CD8-positive, alpha-beta memory T cell (primary cell): Measurements from ENCODE around the gene OLFM2. TPM values are rescaled to one million over a fixed set of nuclear protein-coding genes. Genes with fewer than 3 reads are reported as not detected.
A peak's percentile ranks its signal among the peaks of the same experiment; 100 is the strongest.

Experiments
- CTCF ChIA-PET: fragments of 350-600 bp; sonication (Branson Sonifier 250); formaldehyde crosslinking; loops from one replicate; lab custom pipeline; 2021; ENCODE audit warnings: antibody characterized with exemption; lab: Charles Lee
- POLR2A ChIA-PET: fragments of 350-600 bp; sonication (Branson Sonifier 250); formaldehyde crosslinking; loops from one replicate; lab custom pipeline; 2021; ENCODE audit warnings: antibody characterized with exemption; lab: Charles Lee
- DNase-seq, 5 donors: peaks; one replicate each; pipeline versions ENCODE4 v3.0.0 to v3.0.0-alpha.2; 2020 to 2022; ENCODE audit warnings: mixed read lengths in 1 of 5
- H3K27ac ChIP-seq: one replicate; pipeline ENCODE4 v1.7.0; 2013; ENCODE audit warnings: low read depth, mild to moderate bottlenecking, low read length, moderate library complexity
- H3K27me3 ChIP-seq: 2 replicates; pipeline ENCODE4 v1.7.0; 2013; ENCODE audit warnings: low read length, mild to moderate bottlenecking; ENCODE audit not compliant: insufficient read depth, poor library complexity, severe bottlenecking
- H3K36me3 ChIP-seq: 2 replicates; pipeline ENCODE4 v1.7.0; 2013; ENCODE audit warnings: mild to moderate bottlenecking, low read length, moderate library complexity; ENCODE audit not compliant: insufficient read depth
- H3K4me1 ChIP-seq: 2 replicates; pipeline ENCODE4 v1.7.0; 2013; ENCODE audit warnings: mild to moderate bottlenecking, low read length, moderate library complexity; ENCODE audit not compliant: insufficient read depth
- H3K4me3 ChIP-seq: 2 replicates; pipeline ENCODE4 v1.7.0; 2013; ENCODE audit warnings: mild to moderate bottlenecking, low read length
- H3K9me3 ChIP-seq: 2 replicates; pipeline ENCODE4 v1.7.0; 2013; ENCODE audit warnings: mild to moderate bottlenecking, low read length
- H3K27ac Mint-ChIP-seq, 8 donors: one replicate each; pipeline ENCODE4 v1.8.0; 2020 to 2021; ENCODE audit warnings: mixed read lengths in 8 of 8, mild to moderate bottlenecking in 6 of 8, inconsistent platforms in 3 of 8, moderate library complexity in 3 of 8
- H3K27me3 Mint-ChIP-seq, 2 donors: one replicate each; pipeline ENCODE4 v1.8.0; 2020 to 2021; ENCODE audit warnings: mixed read lengths in 2 of 2, mild to moderate bottlenecking in 1 of 2, moderate library complexity in 1 of 2
- H3K36me3 Mint-ChIP-seq, 3 donors: one replicate each; pipeline ENCODE4 v1.8.0; 2020 to 2021; ENCODE audit warnings: mixed read lengths in 3 of 3, inconsistent platforms in 1 of 3, mild to moderate bottlenecking in 1 of 3
- H3K4me1 Mint-ChIP-seq, 3 donors: one replicate each; pipeline ENCODE4 v1.8.0; 2020 to 2021; ENCODE audit warnings: mixed read lengths in 3 of 3, inconsistent platforms in 1 of 3, mild to moderate bottlenecking in 1 of 3
- H3K4me3 Mint-ChIP-seq, 7 donors: one replicate each; pipeline ENCODE4 v1.8.0; 2020 to 2021; ENCODE audit warnings: mixed read lengths in 7 of 7, mild to moderate bottlenecking in 6 of 7, moderate library complexity in 4 of 7, inconsistent platforms in 2 of 7
- H3K9me3 Mint-ChIP-seq, 5 donors: one replicate each; pipeline ENCODE4 v1.8.0; 2020 to 2022; ENCODE audit warnings: mixed read lengths in 5 of 5, mild to moderate bottlenecking in 3 of 5, moderate library complexity in 2 of 5, inconsistent platforms in 1 of 5
- polyA plus RNA-seq: library from polyadenylated mRNA; unstranded; fragments of 300-500 nt; fragmentation: Illumina TruSeq; gene quantifications from one replicate; pipeline ENCODE4 v1.2.3, GENCODE V29; 2021
- total RNA-seq, 2 experiments: library from RNA; stranded (reverse); gene quantifications; one replicate each; pipeline ENCODE4 v1.2.3, GENCODE V29; 2021

OLFM2 gene
- total and polyA plus RNA-seq, 3 experiments from 2014 or later = 0.40 to 4.6 (median 0.90) TPM

GRCh38 chr19:9939301-9939913 is 3.1 kb upstream of the OLFM2 start:
- no peak overlapping the region for H3K4me3 Mint-ChIP-seq
- peaks cover 0 to 6% (median 0%) of the 10 kb centered on the region in 3 donors for H3K36me3 Mint-ChIP-seq
- H3K9me3 Mint-ChIP-seq = peaks cover 5 to 16% (median 11%) of the 10 kb centered on the region in 5 donors
- no peak for DNase-seq
- POLR2A ChIA-PET = no interaction called here
- H3K27me3 ChIP-seq = peaks cover 26% of the 10 kb centered on the region
- H3K4me3 ChIP-seq = no peak overlapping the region
- no peaks in the 10 kb centered on the region for H3K36me3 ChIP-seq
- peaks cover 18% of the 10 kb centered on the region for H3K4me1 ChIP-seq
- H3K27ac ChIP-seq = no peak overlapping the region
- H3K9me3 ChIP-seq = no peaks in the 10 kb centered on the region
- H3K27ac Mint-ChIP-seq = no peak overlapping the region
- H3K4me1 Mint-ChIP-seq = peaks cover 20 to 22% (median 22%) of the 10 kb centered on the region in 3 donors
- peaks cover 35 to 59% of the 10 kb centered on the region in 2 donors for H3K27me3 Mint-ChIP-seq
- CTCF ChIA-PET = interaction anchor here (0.7 kb wide), 1 partner anchor 174 kb away, joined by 3 read pairs; no protein-coding TSS in a partner anchor

GRCh38 chr19:9937001-9937411 is 691 bp upstream of the OLFM2 start:
- peaks cover 40 to 65% of the 10 kb centered on the region in 2 donors for H3K27me3 Mint-ChIP-seq
- Histone ChIP-seq H3K27ac (no peak overlapping the region), H3K9me3 (no peaks in the 10 kb centered on the region), H3K36me3 (no peaks in the 10 kb centered on the region), H3K4me3 (no peak overlapping the region), H3K27me3 (peaks cover 28% of the 10 kb centered on the region), H3K4me1 (peaks cover 20% of the 10 kb centered on the region)
- H3K4me1 Mint-ChIP-seq = peaks cover 21 to 29% (median 28%) of the 10 kb centered on the region in 3 donors
- ChIA-PET POLR2A (no interaction called here), CTCF (no interaction called here)
- peak overlapping the region in 2 of 8 donors; percentile 8 to 44 for H3K27ac Mint-ChIP-seq
- peak overlapping the region; percentile 4 to 81 (median 77) for H3K4me3 Mint-ChIP-seq
- H3K9me3 Mint-ChIP-seq = peaks cover 3 to 8% (median 5%) of the 10 kb centered on the region in 5 donors
- H3K36me3 Mint-ChIP-seq = peaks cover 0 to 6% (median 0%) of the 10 kb centered on the region in 3 donors
- DNase-seq = no peak

GRCh38 chr19:9935506-9936325 is 599 bp downstream of the OLFM2 start:
- no peak for DNase-seq
- Mint-ChIP-seq H3K4me1 (peaks cover 24 to 32% (median 31%) of the 10 kb centered on the region in 3 donors), H3K4me3 (peak overlapping the region; percentile 57 to 91 (median 82)), H3K27ac (peak overlapping the region in 4 of 8 donors; percentile 17 to 93 (median 72)), H3K27me3 (peaks cover 41 to 62% of the 10 kb centered on the region in 2 donors), H3K9me3 (no peaks in the 10 kb centered on the region), H3K36me3 (peaks cover 0 to under 1% (median 0%) of the 10 kb centered on the region in 3 donors)
- no peak overlapping the region for H3K27ac ChIP-seq
- H3K9me3 ChIP-seq = no peaks in the 10 kb centered on the region
- ChIA-PET POLR2A (no interaction called here), CTCF (no interaction called here)
- H3K4me3 ChIP-seq = no peak overlapping the region
- peaks cover 33% of the 10 kb centered on the region for H3K27me3 ChIP-seq
- peaks cover 23% of the 10 kb centered on the region for H3K4me1 ChIP-seq
- H3K36me3 ChIP-seq = no peaks in the 10 kb centered on the region

GRCh38 chr19:9934132-9934950 is 2.0 kb downstream of the OLFM2 start:
- Mint-ChIP-seq H3K4me3 (peak overlapping the region in 3 of 7 donors; percentile 25 to 32 (median 26)), H3K4me1 (peaks cover 24 to 34% (median 32%) of the 10 kb centered on the region in 3 donors), H3K27ac (peak overlapping the region in 2 of 8 donors; percentile 40 to 46), H3K27me3 (peaks cover 37 to 58% of the 10 kb centered on the region in 2 donors), H3K9me3 (peaks cover 0 to 2% (median 0%) of the 10 kb centered on the region in 5 donors), H3K36me3 (no peaks in the 10 kb centered on the region)
- peak; percentile 72 to 84 (median 78) for DNase-seq
- POLR2A ChIA-PET = no interaction called here
- H3K27ac ChIP-seq = no peak overlapping the region
- H3K27me3 ChIP-seq = peaks cover 33% of the 10 kb centered on the region
- CTCF ChIA-PET = interaction anchor here (2.3 kb wide), 1 partner anchor 93 kb away, joined by 15 read pairs; no protein-coding TSS in a partner anchor
- no peaks in the 10 kb centered on the region for H3K36me3 ChIP-seq
- H3K9me3 ChIP-seq = no peaks in the 10 kb centered on the region
- H3K4me3 ChIP-seq = no peak overlapping the region
- H3K4me1 ChIP-seq = peaks cover 23% of the 10 kb centered on the region

GRCh38 chr19:9932835-9933234 is 3.5 kb downstream of the OLFM2 start:
- peaks cover 42 to 56% of the 10 kb centered on the region in 2 donors for H3K27me3 Mint-ChIP-seq
- H3K27ac Mint-ChIP-seq = peak overlapping the region in 1 of 8 donors; percentile 54
- H3K4me1 ChIP-seq = peaks cover 23% of the 10 kb centered on the region
- no peak overlapping the region for H3K27ac ChIP-seq
- no peaks in the 10 kb centered on the region for H3K9me3 ChIP-seq
- no peak overlapping the region for H3K4me3 Mint-ChIP-seq
- peaks cover 0 to 2% (median 0%) of the 10 kb centered on the region in 5 donors for H3K9me3 Mint-ChIP-seq
- ChIA-PET POLR2A (interaction anchor here (0.7 to 0.9 kb wide), 2 partner anchors 174 to 180 kb away, joined by 4 to 5 read pairs; partner anchors contain the start of gene PPAN), CTCF (interaction anchor here (1.3 to 3.3 kb wide), 6 partner anchors 67 to 458 kb away, joined by 3 to 15 read pairs (median 8); no protein-coding TSS in a partner anchor)
- peaks cover 24 to 34% (median 32%) of the 10 kb centered on the region in 3 donors for H3K4me1 Mint-ChIP-seq
- peaks cover 33% of the 10 kb centered on the region for H3K27me3 ChIP-seq
- H3K36me3 ChIP-seq = no peaks in the 10 kb centered on the region
- H3K36me3 Mint-ChIP-seq = no peaks in the 10 kb centered on the region
- no peak overlapping the region for H3K4me3 ChIP-seq
- DNase-seq = no peak

- H3K9me3 Mint-ChIP-seq = peaks cover 0 to 2% (median 0%) of the 10 kb centered on the region in 5 donors
- peaks cover 19% of the 10 kb centered on the region for H3K4me1 ChIP-seq
- H3K36me3 Mint-ChIP-seq = no peaks in the 10 kb centered on the region
- no peaks in the 10 kb centered on the region for H3K9me3 ChIP-seq
- H3K27me3 ChIP-seq = peaks cover 23% of the 10 kb centered on the region
- DNase-seq = no peak
- peaks cover 34 to 50% of the 10 kb centered on the region in 2 donors for H3K27me3 Mint-ChIP-seq
- ChIA-PET POLR2A (no interaction called here), CTCF (interaction anchor here (0.6 to 3.3 kb wide), 15 partner anchors 13 to 492 kb away, joined by 3 to 16 read pairs (median 3); no protein-coding TSS in a partner anchor)
- H3K27ac Mint-ChIP-seq = no peak overlapping the region
- peaks cover 19 to 28% (median 26%) of the 10 kb centered on the region in 3 donors for H3K4me1 Mint-ChIP-seq
- no peak overlapping the region for H3K4me3 Mint-ChIP-seq
- H3K27ac ChIP-seq = no peak overlapping the region
- no peaks in the 10 kb centered on the region for H3K36me3 ChIP-seq
- H3K4me3 ChIP-seq = no peak overlapping the region
These were observed 4.7 kb downstream of the OLFM2 start for GRCh38 chr19:9931629-9932028.

GRCh38 chr19:9923440-9923839 is 12.9 kb downstream of the OLFM2 start:
- H3K4me1 Mint-ChIP-seq = no peaks in the 10 kb centered on the region
- no peaks in the 10 kb centered on the region for H3K36me3 Mint-ChIP-seq
- DNase-seq = no peak
- ChIA-PET CTCF (no interaction called here), POLR2A (interaction anchor here (0.7 kb wide), 1 partner anchor 340 kb away, joined by 3 read pairs; no protein-coding TSS in a partner anchor)
- H3K27ac Mint-ChIP-seq = no peak overlapping the region
- no peaks in the 10 kb centered on the region for H3K4me1 ChIP-seq
- no peaks in the 10 kb centered on the region for H3K27me3 ChIP-seq
- H3K9me3 ChIP-seq = no peaks in the 10 kb centered on the region
- no peak overlapping the region for H3K4me3 Mint-ChIP-seq
- H3K4me3 ChIP-seq = no peak overlapping the region
- no peaks in the 10 kb centered on the region for H3K9me3 Mint-ChIP-seq
- H3K36me3 ChIP-seq = no peaks in the 10 kb centered on the region
- peaks cover 6 to 26% of the 10 kb centered on the region in 2 donors for H3K27me3 Mint-ChIP-seq
- no peak overlapping the region for H3K27ac ChIP-seq
